Measurements from ENCODE around the gene TMEM221. TPM values are rescaled to one million over a fixed set of nuclear protein-coding genes. Genes with fewer than 3 reads are reported as not detected.

Gene TMEM221
- total RNA-seq, 1 donor from 2014 or later: 0.30 TPM

- no peak for TF ChIP-seq CTCF (IDR thresholded peaks at IDR 0.05)
- DNase-seq (ENCODE audit: extremely low spot score, unreplicated experiment): no peak
- Mint-ChIP-seq H3K36me3 (ENCODE audit: unreplicated experiment) (no peaks in the 10 kb centered on the region), H3K27ac (ENCODE audit: unreplicated experiment) (no peak overlapping the region), H3K27me3 (ENCODE audit: unreplicated experiment) (peaks cover 22% of the 10 kb centered on the region), H3K4me3 (ENCODE audit: unreplicated experiment) (no peak overlapping the region), H3K4me1 (ENCODE audit: unreplicated experiment) (peaks cover 9% of the 10 kb centered on the region), H3K9me3 (ENCODE audit: unreplicated experiment) (no peaks in the 10 kb centered on the region)
Measured at GRCh38 chr19:17458970-17459369, 10.5 kb upstream of the TMEM221 start.

GRCh38 chr19:17457616-17458015 lies 9.1 kb upstream of the TMEM221 start:
- no peaks in the 10 kb centered on the region for H3K36me3 Mint-ChIP-seq (ENCODE audit: unreplicated experiment)

GRCh38 chr19:17456127-17456526 lies 7.7 kb upstream of the TMEM221 start:
- no peaks in the 10 kb centered on the region for H3K9me3 Mint-ChIP-seq (ENCODE audit: unreplicated experiment)

More at GRCh38 chr19:17457616-17458015, 9.1 kb upstream of the TMEM221 start:
- Mint-ChIP-seq H3K27me3 (ENCODE audit: unreplicated experiment) (peaks cover 26% of the 10 kb centered on the region), H3K9me3 (ENCODE audit: unreplicated experiment) (no peaks in the 10 kb centered on the region), H3K4me3 (ENCODE audit: unreplicated experiment) (no peak overlapping the region), H3K4me1 (ENCODE audit: unreplicated experiment) (peaks cover 11% of the 10 kb centered on the region), H3K27ac (ENCODE audit: unreplicated experiment) (no peak overlapping the region)
- no peak for DNase-seq (ENCODE audit: extremely low spot score, unreplicated experiment)
- no peak for TF ChIP-seq CTCF (IDR thresholded peaks at IDR 0.05)

GRCh38 chr19:17455308-17456123 lies 7.0 kb upstream of the TMEM221 start:
- DNase-seq (ENCODE audit: extremely low spot score, unreplicated experiment): no peak
- H3K36me3 Mint-ChIP-seq (ENCODE audit: unreplicated experiment): no peaks in the 10 kb centered on the region

More at GRCh38 chr19:17456127-17456526, 7.7 kb upstream of the TMEM221 start:
- H3K36me3 Mint-ChIP-seq (ENCODE audit: unreplicated experiment): no peaks in the 10 kb centered on the region
- peaks cover 11% of the 10 kb centered on the region for H3K4me1 Mint-ChIP-seq (ENCODE audit: unreplicated experiment)
- no peak overlapping the region for H3K4me3 Mint-ChIP-seq (ENCODE audit: unreplicated experiment)
- H3K27ac Mint-ChIP-seq (ENCODE audit: unreplicated experiment): no peak overlapping the region
- DNase-seq (ENCODE audit: extremely low spot score, unreplicated experiment): no peak
- peaks cover 26% of the 10 kb centered on the region for H3K27me3 Mint-ChIP-seq (ENCODE audit: unreplicated experiment)
- TF ChIP-seq CTCF (IDR thresholded peaks at IDR 0.05): no peak

More at GRCh38 chr19:17455308-17456123, 7.0 kb upstream of the TMEM221 start:
- no peak overlapping the region for H3K4me3 Mint-ChIP-seq (ENCODE audit: unreplicated experiment)
- H3K9me3 Mint-ChIP-seq (ENCODE audit: unreplicated experiment): no peaks in the 10 kb centered on the region
- H3K27ac Mint-ChIP-seq (ENCODE audit: unreplicated experiment): no peak overlapping the region
- peaks cover 11% of the 10 kb centered on the region for H3K4me1 Mint-ChIP-seq (ENCODE audit: unreplicated experiment)
- TF ChIP-seq CTCF (IDR thresholded peaks at IDR 0.05): no peak
- H3K27me3 Mint-ChIP-seq (ENCODE audit: unreplicated experiment): peaks cover 26% of the 10 kb centered on the region

All from osteocyte (in vitro differentiated cells).